DMS 273 (cell line): Measurements from ENCODE around the gene CDC20.
"Not testable (repeated sequence)": the region's sequence is repeated elsewhere in the genome, so short reads cannot be mapped to it uniquely, and the experiment has no call there.

Experiments used
- DNase-seq: peaks from one replicate; lab custom pipeline; 2025; ENCODE audit not compliant: unreplicated experiment; lab: John Stamatoyannopoulos, UW

Gene CDC20

DNA sequence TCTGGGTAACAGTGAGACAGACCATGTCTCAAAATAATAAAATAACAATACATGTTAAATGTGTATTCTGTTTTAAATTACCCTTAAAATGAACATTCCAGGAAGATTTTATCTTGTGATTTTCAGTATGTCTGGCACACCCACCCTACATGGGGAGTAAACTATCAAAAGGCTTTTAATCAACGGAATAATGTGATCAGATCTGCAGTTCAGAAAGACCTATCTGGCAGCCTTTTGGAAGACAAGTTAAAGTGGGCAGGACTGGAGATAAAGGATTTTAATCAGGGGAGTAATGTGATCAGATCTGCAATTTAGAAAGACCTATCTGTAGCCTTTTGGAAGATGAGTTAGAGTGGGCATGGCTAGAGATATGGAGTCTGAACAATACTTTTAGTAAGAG lies 20.7 kb downstream of the CDC20 start:
- DNase-seq, result no peak

DNA sequence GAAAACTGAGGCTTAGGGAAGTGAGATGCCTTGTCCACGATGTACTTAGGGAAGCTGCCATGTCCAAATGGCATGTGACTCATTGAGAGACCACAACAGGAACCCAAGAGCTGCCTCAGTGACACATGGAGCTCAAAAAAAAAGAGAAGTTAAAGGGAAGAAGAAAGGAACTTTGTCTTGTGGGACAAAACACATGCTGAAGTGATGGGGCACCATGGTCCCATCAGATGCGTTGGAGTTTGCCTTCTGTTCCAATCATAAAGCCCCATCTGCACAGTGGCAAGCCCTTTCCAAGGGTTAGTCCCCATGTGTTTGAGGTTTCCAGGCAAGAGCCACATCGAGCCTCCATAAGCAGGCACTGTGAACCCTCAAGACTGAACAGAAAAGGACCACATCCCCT lies 22.8 kb downstream of the CDC20 start:
- DNase-seq, result no peak

DNA sequence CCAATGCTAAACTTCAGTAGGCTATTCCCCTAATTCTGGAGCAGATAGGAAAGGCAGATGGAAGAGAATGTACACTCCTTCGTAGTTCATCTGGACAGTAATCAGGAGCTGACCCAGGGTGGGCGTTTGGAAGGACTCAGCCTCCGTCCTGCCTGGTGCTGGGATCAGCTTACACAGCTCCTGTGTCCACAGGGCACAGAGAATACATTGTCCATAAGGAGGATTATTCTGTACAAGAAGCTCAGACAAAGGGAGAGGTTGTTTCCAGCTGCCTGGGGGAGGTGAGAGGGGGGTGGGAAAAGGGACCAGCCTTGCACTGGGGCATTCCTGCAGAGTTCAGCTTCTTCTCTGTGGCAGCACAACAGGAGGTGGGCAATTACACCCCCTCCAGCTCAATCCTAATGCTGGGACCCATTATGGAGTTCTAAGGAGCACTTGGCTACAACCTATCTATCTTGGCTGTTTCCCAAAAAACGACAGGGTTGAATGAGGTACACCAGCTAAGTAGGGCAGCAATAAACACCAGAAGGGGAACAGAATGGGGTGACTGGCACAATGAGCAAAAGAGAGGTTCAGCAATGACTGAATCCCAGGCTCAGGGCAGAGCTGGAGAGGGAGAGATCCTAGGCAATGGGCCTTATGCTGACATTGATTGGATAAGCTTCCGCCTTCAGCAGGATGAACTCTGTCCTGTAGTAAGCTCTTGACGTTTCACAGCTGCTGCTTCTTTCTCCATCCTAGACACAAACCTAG lies 23.4 kb downstream of the CDC20 start:
- DNase-seq, result peak; percentile 38

DNA sequence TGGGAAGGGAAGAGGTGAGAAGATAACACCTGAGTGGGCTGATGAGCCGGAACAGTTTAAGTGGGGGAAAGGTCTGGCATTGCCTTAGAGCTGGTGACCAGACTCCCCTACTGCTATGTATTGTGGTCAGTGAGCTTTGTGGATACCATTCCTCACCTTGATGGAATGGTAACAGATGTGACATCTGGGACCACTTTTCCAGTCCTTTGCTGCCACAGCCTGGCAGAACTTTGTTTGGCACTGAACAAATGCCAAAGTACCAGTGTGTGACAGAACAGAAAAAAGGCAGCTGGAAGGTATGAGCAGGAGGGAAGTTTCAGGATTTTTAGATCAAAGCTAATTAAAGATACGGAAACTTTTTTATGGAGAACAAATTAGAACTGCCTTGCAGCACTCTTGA lies 24.7 kb downstream of the CDC20 start:
- DNase-seq, result peak; percentile 53

DNA sequence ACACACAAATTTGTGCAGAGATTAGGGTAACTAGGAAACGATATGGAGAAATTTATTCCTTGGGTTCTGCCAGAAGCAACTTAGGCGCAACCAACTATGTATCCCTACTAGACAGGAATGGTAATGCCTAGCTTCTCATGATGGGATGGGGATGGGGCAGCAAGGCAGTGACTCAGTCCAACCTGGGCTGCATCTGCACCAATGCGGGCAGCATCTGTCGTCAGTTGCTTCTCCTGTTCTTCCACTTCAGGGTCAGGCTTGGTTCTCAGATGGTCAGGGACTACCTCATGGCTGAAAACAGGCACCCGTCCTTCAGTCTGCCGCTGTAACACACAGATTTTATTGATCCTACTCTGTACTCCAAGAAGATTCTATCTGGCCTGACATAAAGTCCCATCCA lies 27.9 kb downstream of the CDC20 start:
- no peak for DNase-seq

DNA sequence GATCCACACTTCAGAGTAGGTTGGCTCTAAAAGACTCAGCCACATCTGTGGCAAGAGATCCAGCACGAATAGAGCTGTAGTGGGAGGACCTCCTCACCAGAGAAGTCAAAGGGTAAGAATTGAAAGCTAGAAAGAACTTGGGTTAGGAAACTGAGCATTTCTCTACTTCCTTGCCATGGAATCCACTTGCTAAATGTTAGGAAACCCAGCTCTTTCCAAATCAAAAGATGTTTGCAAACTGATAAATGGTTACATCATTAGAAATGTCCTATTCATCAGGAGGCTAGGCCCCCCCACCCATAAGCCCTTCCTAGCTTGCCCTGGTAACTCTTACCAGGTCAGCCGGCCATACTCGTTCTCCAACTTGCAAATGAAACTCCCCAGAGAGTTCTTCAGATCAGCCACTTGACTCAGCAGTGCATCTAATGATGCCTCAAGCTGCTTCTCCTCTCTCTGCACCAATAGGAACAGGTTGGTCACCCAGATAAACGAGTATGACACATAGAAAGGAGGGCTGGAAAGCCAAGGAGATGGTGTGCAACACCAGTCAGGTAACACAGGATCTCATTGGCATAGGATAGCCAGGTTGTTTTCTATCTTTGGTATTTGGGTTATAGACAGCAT lies 29.3 kb downstream of the CDC20 start:
- DNase-seq, result no peak

DNA sequence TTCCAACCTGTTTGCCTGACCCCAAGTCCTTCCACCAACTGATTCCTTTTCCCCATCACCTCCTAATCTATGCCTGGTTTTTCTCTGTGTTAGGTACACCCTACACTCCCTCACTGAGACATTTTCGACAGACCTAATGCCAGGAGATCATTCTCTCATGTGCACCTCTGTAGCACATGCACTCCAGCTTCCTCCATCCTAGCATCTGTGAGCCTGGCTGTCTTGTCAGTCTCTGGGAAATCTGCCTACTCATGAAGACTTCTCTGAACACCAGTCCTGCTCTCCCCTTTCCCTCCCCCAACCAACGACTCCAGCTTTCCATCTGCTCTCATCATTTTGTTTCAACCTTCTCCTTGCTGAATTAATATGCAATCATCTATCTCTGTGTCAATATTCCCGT lies 29.8 kb downstream of the CDC20 start:
- DNase-seq, result peak; percentile 13

DNA sequence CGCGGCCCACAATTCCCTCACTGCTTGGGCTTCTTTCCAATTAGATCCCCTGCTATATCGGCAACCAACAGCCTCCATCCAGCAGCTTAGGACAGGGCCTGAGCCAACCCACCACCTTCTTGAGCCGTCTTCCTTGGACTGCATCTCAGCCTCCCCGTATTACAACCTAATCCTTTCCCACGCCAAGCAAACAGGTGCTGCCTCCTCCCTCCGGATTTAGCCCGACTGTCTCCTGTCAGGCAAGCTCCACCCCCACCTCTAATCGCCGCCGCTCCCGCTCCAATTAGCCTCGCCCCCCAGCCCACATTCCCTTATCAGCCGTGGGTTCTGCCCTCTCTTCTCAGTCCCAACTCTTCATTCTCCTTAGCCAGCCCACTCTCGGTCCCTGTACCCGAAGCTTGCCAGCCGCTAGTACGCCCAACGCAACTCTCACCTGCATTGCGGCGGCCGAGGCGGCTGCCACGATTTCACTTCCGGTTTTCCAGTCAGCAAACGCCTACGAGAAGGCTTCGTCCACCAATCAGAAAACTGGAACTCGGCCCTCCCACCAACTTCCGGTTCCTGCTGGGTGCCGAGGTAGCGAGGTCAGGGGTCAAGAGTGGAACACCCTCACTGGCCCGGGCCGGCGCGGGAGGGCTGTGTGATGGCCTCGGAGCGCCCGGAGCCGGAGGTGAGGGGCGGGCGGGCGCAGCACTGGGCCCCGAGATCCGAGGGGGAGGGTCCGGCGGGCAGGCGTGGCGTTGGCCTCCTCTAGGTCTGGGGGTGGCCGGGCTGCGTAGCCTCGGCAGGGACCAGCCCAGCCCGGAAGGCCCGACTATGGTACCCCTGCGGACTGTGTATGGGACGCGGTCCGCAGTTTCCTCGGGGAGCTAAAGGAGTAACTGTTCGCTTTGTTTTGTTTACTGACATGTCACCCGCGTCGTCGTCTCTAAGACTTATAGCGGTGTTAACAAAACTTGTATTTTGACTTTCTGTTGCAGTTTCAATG lies 30.8 kb downstream of the CDC20 start, which contains the start of the genes MED8 and SZT2:
Gene MED8 (minus strand): TSS at position 475 of the 988 bp plus-strand sequence. CDS start 36 bp downstream, at position 439.
Gene SZT2 (plus strand): TSS at position 574 of the 988 bp plus-strand sequence. CDS start 70 bp downstream, at position 644.
- DNase-seq, result peak; percentile 97

DNA sequence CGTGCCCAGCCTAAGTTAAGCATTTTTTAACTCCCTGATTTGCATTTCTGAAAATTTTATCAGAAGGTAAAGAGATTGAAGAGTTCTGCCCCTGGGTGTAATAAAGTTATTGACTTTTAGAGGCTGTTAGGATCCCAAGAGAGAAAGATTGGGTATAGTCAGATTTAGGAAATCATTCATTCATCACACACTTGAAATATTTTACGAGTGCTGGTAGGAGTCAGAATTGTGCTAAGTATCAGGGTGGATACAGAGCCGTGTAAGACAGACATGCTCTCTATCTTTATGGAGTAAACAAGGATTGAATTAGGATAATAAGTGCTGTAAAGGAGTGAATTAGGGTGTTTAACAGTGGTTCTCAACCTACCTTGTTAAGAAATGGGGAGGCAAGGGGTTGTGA lies 33.9 kb downstream of the CDC20 start:
- DNase-seq, result no peak

DNA sequence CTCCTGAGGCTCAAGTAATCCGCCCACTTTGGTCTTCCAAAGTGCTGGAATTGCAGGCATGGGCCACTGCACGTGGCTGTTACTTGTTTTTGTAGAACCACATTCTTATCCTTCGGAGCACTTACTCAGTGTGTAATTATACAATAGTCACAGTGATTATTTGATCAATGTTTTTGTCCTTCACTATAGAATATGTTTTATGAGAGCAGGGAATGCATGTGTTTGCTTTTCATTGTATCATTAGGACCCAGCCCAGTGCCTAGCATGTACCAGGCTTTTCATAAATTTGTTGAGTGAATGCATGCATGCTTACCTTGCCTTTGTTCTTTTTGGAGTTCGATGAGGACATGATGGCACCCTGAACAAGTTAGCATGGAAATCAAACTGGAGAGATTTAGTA lies 36.7 kb downstream of the CDC20 start:
- DNase-seq, result no peak

DNA sequence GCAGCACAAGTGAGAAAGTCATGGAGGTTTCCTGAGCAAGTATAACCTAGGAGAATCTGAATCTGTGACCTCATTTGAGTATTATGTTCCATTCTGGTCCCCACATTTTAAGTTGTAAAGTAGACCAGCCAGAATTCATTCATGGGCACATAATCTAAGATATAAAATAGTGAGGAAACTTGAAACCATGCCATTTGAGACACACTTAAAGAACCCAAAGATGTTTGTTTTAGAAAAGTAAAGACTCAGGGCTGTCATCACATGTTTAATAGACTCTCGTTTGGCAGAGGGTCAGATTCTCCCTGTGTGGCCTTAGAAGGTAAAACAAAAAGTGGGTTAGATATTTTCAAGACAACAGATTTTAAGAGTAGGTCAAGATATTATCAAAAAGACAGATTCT lies 37.3 kb downstream of the CDC20 start:
- DNase-seq, result no peak

DNA sequence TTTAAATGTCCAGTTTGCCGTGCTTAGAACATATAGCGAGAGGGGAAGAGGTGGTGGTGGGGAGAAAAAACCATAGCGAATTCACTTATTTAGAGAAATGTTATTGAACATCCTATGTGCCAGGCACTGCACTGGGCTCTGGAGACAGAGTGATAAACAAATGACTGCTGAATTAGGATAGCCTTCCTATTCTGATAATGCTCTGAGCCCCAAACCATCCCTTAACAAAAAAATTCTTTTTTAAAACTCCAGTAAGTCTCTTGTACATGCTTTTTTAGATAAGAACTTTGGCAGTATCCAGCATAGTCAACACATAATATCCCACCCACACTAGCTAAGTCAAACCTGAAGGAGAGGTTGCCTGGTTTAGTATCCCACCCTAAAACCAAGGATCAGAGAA lies 39.4 kb downstream of the CDC20 start:
- no peak for DNase-seq

DNA sequence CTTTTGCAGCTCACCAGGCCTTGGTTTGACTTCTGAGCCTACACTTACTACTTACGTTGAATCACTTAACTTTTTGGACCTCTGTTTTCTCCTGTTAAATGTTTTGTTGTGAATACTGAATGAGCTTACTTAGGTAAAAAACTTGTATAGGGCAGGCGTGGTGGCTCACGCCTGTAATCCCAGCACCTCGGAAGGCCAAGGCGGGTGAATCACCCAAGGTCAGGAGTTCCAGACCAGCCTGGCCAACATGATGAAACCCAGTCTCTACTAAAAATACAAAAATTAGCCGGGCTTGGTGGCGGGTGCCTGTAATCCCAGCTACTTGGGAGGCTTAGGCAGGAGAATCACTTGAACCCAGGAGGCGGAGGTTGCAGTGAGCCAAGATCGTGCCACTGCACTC lies 41.7 kb downstream of the CDC20 start:
- not testable (repeated sequence) for DNase-seq

DNA sequence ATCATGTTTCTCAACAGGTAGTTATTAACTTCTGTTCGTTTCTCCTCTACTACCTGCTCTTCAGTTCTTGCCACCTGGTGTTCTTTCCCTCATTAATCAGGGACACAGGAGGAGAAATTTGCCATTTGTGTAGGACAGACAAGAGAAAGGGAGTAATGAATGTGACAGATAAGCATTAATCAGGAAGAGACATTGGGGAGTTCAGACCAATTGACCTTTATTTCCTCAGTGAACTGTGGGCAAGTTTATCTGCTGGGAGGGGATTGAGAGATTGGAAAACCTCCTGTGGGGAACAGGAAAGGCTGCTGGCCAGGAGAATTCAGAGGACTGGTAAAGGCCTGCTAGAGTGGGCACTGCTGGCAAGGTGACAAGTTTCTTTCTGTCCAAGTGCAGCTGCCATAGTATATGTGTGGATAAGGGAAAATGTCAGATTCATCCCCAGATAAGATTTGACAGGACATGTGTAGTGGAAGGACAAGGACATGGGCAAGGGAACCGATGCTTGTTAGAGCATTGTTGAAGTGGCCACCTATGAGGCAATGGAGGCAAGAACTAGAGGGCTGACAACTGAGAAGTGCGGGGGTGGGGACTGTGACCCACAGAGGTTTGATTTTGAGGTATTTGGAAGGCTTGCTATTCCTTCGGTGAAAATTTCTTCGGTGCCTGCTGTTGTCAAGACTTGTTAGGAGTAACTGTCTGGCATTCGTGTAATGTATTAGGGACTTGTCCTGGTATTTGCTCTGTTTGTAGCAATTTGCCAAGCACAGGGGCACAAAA lies 43.5 kb downstream of the CDC20 start:
- DNase-seq, result no peak

DNA sequence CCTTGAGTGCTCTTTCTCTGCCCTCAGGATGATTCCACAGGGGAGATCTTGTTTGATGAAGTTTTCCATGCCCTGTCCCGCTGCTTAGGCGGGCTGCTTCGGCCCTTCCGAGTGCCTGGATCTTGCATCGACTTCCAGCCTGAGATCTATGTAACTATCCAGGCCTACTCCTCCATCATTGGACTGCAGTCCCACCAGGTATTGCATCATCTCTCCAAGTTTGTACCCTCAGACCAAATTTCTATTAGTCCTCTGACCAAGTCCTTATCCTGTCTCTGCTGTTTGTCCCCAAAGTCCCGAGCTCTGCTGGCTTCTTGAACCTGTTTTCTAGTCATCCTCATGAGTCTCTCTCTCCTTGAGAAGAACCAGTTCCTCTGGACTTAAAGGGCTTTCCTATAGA lies 45.6 kb downstream of the CDC20 start:
- no peak for DNase-seq

DNA sequence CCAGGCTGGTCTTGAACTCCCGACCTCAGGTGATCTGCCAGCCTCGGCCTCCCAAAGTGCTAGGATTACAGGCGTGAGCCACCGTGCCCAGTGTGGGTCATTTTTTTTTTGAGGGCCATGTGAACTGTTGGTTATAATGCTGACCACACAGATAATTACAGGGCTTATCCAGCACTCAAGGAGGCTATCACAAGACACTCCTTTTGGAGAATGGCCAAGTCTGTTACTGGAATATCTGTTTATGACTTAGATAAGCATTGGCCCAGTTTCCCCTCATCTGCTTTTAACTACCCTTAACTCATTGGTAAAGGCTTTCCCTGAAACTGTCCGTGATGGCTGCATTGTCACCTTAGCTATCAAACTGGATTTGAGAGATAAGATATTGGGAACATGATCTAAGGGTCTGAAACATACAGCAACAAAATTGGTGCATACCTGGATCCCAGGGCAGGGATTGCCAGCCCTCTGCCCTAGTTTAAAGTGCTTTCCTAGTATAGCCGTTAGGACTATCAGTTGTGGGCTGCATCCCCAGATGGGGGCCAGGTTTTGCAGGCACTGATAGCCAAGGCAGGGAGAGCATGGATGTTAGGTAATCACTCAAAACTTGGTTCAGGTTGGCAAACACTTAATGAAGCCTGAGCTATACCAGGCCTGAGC lies 46.6 kb downstream of the CDC20 start:
- no peak for DNase-seq

DNA sequence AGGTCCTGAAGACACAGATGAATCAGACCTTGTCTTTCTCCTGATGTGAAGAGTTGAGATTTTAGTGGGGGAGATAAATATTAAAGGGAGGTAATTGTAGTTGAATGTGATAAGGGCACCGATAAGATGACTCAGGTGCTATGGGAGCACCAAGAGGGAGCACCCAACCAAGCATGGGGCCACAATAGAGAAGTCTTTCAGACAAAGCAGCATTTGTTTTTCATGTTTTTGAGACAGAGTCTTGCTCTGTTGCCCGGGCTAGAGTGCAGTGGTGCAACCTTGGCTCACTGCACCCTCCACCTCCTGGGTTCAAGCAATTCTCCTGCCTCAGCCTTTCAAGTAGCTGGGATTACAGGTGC lies 47.1 kb downstream of the CDC20 start:
- DNase-seq, result no peak

DNA sequence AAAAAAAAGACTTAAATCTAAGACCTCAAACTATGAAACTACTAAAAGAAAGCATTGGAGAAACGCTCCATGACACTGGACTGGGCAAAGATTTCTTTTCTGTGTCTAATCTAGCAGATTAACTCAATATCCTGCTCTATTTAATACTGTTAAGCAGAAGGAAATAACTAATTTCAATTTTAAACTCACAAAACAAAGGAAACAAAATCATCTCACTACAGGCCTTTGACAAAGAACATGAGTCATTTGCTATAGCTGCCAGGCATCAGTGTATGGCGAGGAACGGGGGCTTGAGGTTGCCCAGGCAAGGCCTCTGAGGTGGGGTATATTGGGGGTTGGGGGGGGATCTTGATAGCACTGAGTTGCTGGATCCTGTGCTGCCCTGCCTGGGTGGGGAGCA lies 51.8 kb downstream of the CDC20 start:
- no peak for DNase-seq
